ENCODE data around the gene NDUFS6. TPM values are rescaled to one million over a fixed set of nuclear protein-coding genes. Genes with fewer than 3 reads are reported as not detected.

Gene NDUFS6
- total and polyA plus RNA-seq, 2 of the 8 experiments (the other 6 are each of a cell fraction or from before 2014, with no cell fraction given): 72.7 to 191 TPM

GRCh38 chr5:1763960-1764605 lies 37.1 kb upstream of the NDUFS6 start:
- POLR2A ChIA-PET (ENCODE audit: partially characterized antibody): no interaction called here
- H3K14ac ChIP-seq (ENCODE audit: insufficient read length): no peak overlapping the region
- FAIRE-seq: no peak
- no peak for TF ChIP-seq KDM4A (IDR thresholded peaks at IDR 0.05; ENCODE audit: low read depth, low read length, severe bottlenecking)
- TF ChIP-seq CREB1 (IDR thresholded peaks at IDR 0.05): no peak
- no peak for TF ChIP-seq GABPA (IDR thresholded peaks at IDR 0.05; ENCODE audit: borderline replicate concordance, insufficient read depth, low read length)
- no peak for TF ChIP-seq NRF1 (IDR thresholded peaks at IDR 0.05; ENCODE audit: low read depth, low read length)
- no peak for TF ChIP-seq SP2 (IDR thresholded peaks at IDR 0.05; ENCODE audit: low read length)
- no peak for TF ChIP-seq SRF (IDR thresholded peaks at IDR 0.05; ENCODE audit: low read depth, low read length)
- TF ChIP-seq CTBP2 (IDR thresholded peaks at IDR 0.05; ENCODE audit: borderline replicate concordance, insufficient read depth, insufficient read length, low read length): no peak

More at GRCh38 chr5:1763960-1764605, 37.1 kb upstream of the NDUFS6 start:
- peak in 1 of 2 experiments; percentile 45 for DNase-seq (ENCODE audit: low read depth in 1 of 2, low spot score in 2 of 2)
- CTCF ChIA-PET (ENCODE audit: partially characterized antibody): interaction anchor here (0.7 to 4.7 kb wide), 39 partner anchors 8 to 355 kb away, joined by 3 to 27 read pairs (median 4); no protein-coding TSS in a partner anchor
- H3K79me2 ChIP-seq (ENCODE audit: control insufficient read depth in 1 of 2, insufficient read depth in 2 of 2, low read length in 2 of 2): no peaks in the 10 kb centered on the region
- no peak overlapping the region for H3K23ac ChIP-seq (ENCODE audit: insufficient read length)
- no peak overlapping the region for H3K56ac ChIP-seq (replicated peaks; ENCODE audit: insufficient read length, low read depth, low read length)
- H3K27ac ChIP-seq (ENCODE audit: low read depth, low read length): no peak overlapping the region
- H3K9me3 ChIP-seq (ENCODE audit: insufficient read depth in 2 of 2, low read depth in 1 of 2, low read length in 1 of 2): no peaks in the 10 kb centered on the region
- no peaks in the 10 kb centered on the region for H3K79me1 ChIP-seq (ENCODE audit: low read depth, low read length)
- no peak overlapping the region for H2BK12ac ChIP-seq (ENCODE audit: low read depth, low read length)
- no peaks in the 10 kb centered on the region for H3K36me3 ChIP-seq (ENCODE audit: control insufficient read depth in 2 of 4, insufficient read depth in 4 of 4, low read length in 3 of 4)
- no peak overlapping the region for H2AFZ ChIP-seq (ENCODE audit: low read length)
- no peaks in the 10 kb centered on the region for H3K23me2 ChIP-seq (ENCODE audit: low read depth, low read length)
- no peak overlapping the region for H2BK15ac ChIP-seq (ENCODE audit: low read length)
- WGBS, 2 experiments (ENCODE audit: extremely low coverage in 1 of 2, insufficient coverage in 1 of 2, insufficient read length in 1 of 2, insufficient replicate concordance in 2 of 2, low coverage in 1 of 2, low lambda C conversion rate in 2 of 2, missing lambda C conversion rate in 1 of 2): 86% methylated on average over 30 of the region's 32 CpGs; no CpG with 5 or more reads in 1 of the 2 experiments
- H3K4me3 ChIP-seq (ENCODE audit: extremely low read depth in 1 of 4, insufficient read depth in 2 of 4, low read depth in 3 of 4, low read length in 4 of 4): no peak overlapping the region
- 0 out of 2 replicates have a peak overlapping the region, but pooled peaks have one; percentile 38 for H3K18ac ChIP-seq (ENCODE audit: extremely low read depth, low read length)
- no peaks in the 10 kb centered on the region for H4K20me1 ChIP-seq (replicated peaks in 1 of 2; ENCODE audit: control insufficient read depth in 1 of 2, insufficient read depth in 2 of 2, low read length in 2 of 2)
- H3K27me3 ChIP-seq (replicated peaks in 1 of 4; ENCODE audit: control insufficient read depth in 3 of 4, extremely low read depth in 1 of 4, insufficient read depth in 3 of 4, low read length in 3 of 4): no peaks in the 10 kb centered on the region; a peak in 1 of 7 replicates
- H3K4me2 ChIP-seq (ENCODE audit: insufficient read depth in 1 of 2, low read depth in 2 of 2, low read length in 2 of 2): no peak overlapping the region
- no peak overlapping the region for H3K9ac ChIP-seq (replicated peaks in 1 of 4; ENCODE audit: extremely low read depth in 1 of 4, low read depth in 3 of 4, low read length in 3 of 4)
- no peak overlapping the region for H2BK120ac ChIP-seq (replicated peaks; ENCODE audit: low read depth, low read length)
- no peak overlapping the region for H3K4ac ChIP-seq (replicated peaks; ENCODE audit: insufficient read length, low read depth, low read length)
- H2AK5ac ChIP-seq (ENCODE audit: low read depth, low read length): no peak overlapping the region
- H4K8ac ChIP-seq (ENCODE audit: extremely low read depth, insufficient read depth, low read length): no peak overlapping the region
- no peak overlapping the region for H4K5ac ChIP-seq (ENCODE audit: insufficient read length, low read depth, low read length)
- H2BK20ac ChIP-seq (ENCODE audit: low read length): no peak overlapping the region; the same call in 1 of the 2 replicates
- H4K91ac ChIP-seq (replicated peaks; ENCODE audit: insufficient read length, low read length): no peak overlapping the region
- H3K4me1 ChIP-seq (replicated peaks in 1 of 4; ENCODE audit: control insufficient read depth in 3 of 4, insufficient read depth in 4 of 4, low read length in 3 of 4): peaks cover 0 to 6% (median 0%) of the 10 kb centered on the region in 4 experiments; a peak in 5 of 7 replicates
- no peak overlapping the region for H2BK5ac ChIP-seq (ENCODE audit: low read depth, low read length)
